Ramos (cell line): ENCODE measurements around the gene CELF2.

Source experiments
- in situ Hi-C: fragments of 300-500 bp; cut with MboI; formaldehyde crosslinking; loops from one replicate; pipeline ENCODE4 v1.14.3; 2022; ENCODE audit warnings: low sequenced_read_pairs; ENCODE audit not compliant: unreplicated experiment

CELF2 gene

DNA sequence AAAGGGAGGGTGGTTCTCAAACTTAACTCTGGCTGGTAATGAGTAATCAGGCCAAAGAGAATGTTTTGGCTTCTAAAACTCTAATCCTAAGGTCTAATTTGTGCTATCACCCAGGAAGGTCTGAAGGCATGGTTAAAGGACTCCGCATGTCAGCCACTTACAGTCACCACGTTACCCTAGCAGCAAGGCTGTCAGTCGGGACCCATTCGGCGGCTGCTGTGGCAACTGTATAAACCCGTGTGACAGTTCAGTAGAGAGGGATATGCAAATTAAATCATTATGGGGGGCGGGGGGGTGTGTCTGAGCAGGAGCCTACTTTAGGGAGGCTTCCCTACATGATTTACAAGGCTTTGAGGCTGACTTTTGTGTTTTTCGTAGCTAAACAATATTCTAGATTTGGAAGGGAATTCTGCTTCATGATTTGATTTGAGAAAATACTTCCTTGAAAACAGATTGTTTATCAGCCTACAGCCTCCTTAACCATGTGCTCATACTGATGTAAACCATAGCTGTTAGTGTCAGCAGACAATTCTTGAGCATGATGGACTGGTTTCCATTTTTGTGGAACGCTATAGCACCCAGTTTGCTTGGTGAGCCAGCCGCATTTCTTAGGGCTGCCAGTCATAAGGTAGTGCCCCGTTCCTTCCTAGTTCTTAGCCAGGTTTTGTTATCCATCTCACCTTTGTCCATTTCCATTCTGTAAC lies 309.4 kb downstream of the CELF2 start:
- in situ Hi-C loops, result no loop called here

DNA sequence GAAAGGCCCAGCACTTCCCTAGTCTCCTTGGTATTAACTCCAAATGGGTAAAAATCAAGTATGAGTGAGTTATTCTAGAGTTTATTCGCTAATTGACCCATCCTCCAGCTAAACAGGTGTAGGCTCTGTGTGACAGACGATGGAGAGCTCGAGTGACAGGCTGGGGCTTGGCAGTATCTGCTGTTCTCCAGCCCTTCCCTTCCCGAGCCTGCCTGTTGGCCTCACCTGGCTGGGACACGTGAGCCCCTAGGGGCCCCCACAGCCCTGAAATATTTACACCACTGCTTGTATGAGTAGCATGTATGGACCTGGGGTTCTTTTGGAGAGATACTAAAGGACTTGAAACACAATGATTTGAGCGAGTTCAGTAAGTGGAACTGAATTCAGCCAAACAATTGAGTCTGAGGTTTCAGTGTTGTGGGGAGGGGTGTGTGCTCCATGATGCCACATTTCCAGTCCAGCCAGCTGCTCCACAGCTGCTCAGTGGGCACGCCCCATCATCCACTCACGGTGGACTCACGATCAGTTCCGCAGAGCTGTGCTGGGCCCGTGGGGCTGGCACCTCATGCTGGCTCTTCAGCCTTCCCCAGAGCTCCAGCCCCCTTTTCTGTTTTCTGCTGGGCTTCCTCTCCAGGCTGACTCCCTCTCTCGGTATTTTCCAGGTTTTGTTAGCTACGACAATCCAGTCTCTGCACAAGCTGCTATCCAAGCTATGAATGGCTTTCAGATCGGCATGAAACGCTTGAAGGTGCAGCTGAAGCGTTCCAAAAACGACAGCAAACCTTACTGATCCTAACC lies 310.8 kb downstream of the CELF2 start:
- in situ Hi-C loops, result no loop called here

DNA sequence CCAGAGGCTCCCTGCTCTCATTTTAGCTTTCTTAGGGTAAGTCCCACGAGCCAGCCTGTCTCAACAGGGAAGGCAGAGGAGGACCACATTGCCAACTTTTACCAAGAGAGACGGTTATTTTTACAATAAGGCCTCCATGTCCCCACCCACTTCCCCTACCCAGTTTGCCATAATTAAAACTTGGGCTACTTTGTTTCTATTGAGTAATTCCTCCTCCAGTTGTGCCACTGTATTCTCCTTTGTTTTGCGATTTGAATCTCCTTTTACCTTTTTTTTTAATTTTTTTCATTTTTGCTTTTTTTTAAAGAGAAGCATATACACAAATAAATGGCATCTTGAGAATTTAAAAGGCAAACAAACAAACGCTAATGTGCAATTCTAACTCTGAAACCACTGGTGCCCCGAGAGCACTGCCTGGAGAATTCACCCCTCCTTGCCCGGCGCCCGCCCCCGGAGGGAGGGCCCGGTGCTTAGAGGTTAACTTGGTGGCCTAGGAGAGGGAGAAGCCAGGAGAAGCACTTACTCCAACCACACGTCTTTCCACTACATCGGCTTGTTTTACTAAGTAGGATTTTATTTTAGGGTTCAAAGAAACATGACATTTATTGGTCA lies 311.5 kb downstream of the CELF2 start:
- in situ Hi-C loops, result no loop called here

DNA sequence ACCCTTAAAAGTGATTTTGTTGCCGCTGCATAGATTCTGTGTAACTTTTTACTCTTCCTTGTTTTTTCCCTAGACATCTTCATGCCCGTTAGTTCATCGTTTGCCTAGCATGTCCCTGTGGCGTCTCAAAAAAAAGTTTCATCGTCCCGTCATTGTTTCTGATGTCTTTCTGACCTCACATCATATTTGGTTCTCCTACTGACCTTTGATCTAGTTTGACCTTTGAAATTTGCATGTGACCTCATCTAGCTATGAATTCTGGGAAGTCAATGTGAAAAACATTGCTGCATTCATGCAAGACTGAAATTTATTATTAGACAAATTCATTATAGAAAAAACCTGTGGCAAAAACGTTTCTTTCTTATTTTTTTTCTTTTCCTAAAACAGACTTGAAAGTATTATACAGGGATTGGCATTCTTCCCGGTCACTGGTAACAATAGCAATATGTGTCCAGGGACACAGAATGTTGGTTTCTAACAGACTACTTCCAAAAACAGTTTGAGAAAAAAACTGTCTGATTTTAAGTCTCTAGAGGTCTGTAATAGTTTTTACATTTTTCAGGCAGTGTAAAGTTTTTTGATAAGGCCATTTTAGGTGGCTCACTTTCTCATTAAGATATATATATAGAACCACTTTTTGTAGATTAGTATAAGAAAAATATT lies 312.8 kb downstream of the CELF2 start:
- in situ Hi-C loops, result no loop called here

DNA sequence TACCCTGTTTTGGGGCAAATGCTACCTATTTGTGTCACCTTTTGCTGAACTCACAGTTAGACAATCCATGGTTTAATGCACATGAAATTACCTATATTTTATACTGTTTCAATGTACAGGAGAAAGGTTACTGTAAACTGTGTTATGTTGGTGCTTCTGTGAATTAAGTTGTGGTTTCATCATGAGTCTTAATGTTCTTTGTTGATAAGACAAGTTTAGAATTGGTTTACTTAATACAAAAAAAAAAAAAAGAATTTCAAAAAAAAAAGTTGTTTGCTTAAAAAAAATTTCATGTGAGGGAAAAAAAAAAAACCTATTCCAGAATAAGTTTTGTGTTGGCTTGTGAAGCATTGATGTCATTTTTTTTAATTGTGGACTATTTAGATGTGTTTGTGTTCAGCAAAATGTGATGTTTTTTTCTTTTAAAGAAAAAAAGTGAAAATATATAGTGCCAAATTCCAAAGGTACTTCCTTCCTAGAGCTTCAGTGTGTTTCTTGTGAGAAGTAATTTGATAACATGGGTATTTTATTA lies 313.4 kb downstream of the CELF2 start:
- in situ Hi-C loops, result no loop called here

DNA sequence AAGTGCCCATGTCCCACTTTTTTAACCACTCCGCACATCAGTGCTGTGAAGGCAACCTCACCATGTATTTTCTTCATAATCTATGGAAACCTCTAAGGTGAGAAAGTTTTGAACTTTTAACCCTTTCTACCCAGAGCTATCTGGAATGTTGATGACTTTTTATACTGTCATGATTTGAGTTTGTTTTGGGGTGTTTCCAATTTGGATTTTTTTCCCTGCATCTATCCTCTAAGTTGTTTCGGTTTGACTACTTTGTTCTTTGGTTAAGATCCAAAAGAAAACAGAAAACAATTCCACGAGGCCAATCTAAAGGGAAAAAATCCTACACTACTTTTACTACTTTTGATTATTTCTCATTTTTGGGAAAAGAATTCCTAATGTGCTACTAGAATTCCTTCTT lies 314.1 kb downstream of the CELF2 start:
- in situ Hi-C loops, result no loop called here

DNA sequence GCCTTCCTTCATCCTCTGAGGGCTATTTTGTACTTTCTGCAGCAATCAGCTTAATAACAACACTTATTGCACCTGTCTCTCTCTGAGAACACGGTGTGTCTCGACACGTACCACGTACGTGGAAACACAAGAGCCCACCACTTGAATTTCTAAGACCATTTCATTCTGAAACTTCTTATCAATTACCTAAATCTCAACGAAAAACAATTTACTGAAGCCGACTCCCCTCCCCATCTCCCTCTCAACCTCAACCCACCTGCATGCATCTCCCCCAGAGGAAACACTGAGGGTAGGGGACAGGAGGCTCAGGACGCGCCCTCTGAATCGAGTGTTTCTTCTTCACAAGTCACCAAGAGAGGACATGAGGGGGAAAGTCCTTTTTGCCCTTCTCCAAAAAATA lies 315.2 kb downstream of the CELF2 start:
- in situ Hi-C loops, result no loop called here

DNA sequence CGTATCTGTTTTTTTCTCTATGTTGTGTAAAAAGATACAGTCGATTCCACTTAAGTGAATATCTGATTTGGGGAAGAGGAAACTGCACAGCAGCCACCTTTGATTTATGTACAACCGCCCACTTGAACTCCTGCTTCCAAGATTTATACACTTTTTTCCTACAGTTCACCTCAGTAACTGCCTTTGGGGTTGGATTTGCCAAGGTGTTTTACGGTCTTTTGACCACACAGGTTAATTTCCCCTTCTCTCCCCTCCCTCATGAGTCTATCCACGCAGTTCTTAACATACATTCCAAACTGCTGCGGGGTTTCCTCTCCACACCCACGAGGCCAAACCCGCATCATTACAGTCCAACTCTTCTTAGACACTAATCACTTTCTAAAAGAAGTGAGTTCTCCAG lies 316.8 kb downstream of the CELF2 start:
- in situ Hi-C loops, result no loop called here

DNA sequence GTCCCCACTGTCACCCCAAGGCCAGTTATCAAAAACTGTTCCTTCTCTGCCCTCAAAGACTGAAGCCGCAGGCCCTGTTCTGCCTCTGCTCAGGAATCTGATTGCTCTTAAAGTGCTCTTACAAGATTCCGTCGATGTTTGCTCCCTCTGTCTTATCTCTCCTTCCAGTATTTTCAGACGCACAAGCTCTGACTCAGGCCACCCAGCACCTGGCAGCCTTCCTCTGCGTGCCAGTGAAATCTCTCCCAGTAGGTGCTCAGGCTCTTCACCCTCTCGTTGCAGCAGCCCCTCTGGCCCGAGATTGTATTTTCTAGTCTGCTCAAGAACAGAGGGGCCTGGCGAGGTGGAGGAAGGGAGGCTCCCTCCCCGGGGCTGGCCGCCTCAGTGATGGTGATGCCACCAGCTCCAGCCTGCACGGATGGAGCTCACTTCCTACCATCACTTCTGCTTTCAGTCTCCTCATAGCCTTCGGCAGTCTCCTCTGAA lies 317.5 kb downstream of the CELF2 start:
- in situ Hi-C loops, result no loop called here

DNA sequence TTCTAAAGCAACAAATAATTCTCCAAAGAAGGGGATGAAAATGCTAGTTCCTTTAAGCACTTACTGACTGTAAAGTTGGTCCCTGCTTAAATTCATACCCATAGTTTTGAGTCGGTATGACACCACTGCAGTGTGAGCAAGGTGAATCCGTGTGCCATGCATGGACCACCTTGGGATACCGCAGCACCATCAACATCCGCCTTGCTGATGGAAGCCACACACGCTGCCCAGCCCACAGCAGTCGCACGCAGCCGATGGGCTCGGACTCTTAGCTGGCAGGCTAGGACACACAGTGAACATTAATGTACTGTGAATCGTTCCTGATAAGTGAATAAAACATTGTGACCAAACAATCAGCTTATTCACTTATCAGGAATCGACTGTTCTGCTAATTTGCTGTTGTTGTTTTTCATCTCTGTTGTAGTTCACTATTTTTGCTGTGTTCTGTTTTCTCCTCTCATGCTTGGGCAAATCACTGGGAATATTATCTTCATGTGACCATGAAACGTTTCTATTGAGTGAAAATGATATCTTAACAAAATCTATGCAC lies 318.3 kb downstream of the CELF2 start:
- in situ Hi-C loops, result no loop called here

DNA sequence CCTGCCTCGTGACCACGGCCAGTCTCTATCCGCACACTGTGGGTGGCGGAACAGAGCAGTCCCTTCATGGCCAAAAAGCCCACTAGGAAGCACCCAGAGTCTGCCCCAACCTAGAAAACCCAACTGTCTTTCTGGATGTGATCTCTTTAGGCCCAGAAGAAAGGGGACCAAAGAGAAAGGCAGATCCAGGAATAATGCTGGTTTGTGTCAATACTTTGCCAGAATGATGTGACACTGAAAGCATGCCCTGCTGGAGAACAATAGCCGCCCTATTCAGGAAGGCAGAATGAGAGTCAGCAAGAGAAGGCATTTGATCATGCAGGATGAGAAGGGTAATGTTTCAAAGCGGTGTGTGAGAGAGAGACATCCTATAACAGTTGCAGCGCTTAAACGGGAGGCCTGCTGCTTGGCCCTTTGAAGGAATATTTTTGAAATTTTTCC lies 319.1 kb downstream of the CELF2 start:
- in situ Hi-C loops, result no loop called here

DNA sequence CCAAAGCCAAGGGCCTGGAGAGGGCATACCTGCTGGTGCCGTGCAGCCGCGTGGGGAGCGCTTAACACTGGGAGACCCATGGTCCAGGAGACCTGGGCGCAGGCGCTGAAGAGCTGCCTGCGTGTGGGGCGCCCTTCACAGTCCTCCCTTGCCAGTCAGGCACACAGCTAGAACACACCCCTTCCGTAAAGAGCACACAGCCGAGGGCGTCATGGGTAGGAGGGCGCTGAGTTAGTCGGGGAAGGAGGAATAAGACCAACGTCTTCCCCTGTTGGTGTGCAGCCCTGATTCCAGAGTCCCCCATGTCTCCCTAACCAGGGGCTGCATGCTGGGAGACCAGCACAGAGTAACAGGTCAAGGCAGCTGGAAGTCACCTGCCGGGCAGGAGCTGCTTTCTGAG lies 319.8 kb downstream of the CELF2 start:
- in situ Hi-C loops, result no loop called here

DNA sequence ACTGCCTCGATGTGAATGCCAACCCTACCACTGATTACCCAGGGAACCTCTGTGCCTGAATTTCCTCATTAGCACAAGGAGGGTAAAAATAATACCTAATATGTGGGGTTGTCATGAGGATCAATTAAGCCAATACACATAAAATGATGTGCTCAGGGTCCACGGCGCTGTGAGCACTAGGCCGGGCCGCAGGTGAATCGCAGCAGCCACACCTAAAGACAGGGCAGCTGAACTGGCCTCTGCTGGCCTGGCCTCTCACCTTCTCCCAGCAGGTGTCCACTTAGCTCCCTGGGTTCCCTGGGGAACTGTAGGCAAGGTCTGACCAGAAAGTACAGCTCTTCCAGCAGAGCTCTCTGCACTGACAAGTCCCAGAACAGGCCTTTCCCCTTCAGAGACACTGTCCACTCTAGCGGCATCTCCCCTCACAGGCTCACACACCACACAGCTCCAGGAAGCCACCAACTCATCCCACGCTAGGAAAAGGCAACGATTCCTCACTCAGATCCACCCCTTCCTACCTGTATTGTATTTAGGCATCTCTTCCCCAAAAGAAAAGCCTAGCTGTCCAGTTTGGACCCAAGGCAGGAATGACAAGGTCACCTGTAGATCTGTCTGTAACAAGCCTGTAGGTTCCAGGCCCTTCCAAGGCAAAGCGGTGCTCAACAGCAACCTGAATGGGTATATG lies 320.6 kb downstream of the CELF2 start:
- in situ Hi-C loops, result no loop called here

DNA sequence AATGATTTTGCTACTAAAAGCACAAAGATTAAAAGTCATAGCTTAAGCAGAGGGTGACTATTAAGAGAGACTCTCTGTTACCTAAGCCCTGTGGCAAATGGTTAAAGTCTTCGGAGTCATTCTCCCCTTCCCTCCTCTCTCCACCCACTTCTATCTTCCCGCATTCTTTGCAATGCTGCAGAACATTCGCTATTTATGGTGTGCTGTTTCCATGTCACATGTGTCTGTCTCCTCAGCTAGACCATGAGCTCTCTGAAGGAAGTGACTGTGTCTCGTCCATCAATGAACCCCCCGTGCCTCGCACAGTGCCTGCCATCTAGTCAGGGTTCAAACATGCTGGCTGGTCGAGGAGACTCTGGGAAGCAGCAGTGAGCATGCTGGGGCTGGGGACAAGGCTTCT lies 321.3 kb downstream of the CELF2 start:
- in situ Hi-C loops, result no loop called here

DNA sequence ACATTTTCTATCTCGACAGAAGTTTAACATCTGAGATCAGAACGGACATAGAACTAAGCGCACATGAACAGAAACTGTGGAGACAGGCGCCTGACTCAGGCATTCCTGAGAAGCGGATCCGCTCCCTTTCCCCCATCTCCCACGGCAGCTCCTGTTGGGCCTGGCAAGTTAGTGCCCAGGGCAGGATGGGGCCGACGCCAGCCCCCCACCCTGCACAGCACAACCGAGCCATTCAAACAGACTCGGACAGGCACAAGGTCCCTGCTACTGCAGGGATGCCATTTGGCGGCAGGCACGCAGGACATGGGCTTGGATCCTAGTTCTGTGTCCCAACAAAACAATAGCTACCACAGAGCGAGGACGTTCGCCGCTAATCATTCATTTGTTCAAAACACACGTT lies 322.0 kb downstream of the CELF2 start:
- in situ Hi-C loops, result no loop called here

DNA sequence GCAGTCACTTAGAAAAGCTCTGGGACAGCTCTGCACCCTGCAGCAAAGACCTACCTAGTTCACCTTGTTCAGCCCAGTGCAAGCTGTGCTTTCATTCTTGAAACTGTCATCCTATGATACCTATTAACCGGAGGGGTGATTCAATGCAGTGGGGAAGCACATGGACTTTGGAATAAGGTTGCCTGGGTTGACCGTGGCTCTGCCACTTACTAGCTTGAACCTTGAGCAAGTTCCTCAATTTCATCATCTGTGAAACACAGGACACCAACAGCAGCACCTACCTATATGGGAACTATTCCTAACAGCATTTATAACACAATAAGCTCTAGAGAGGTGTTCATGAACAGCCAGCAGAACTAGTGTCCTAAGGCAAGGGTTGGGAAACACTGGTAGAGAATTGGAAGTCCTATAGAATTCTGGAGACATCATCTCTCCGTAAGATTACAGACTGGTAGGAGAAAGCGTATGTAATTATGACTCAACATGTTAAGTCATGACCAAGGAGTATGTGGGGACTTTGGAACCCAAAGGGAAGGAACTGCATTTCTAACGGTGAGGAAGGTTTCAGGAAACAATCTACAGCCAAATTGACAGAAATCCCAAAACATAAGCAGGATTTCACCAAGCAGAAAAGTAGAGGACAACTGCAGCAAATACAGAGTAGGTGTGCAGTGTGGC lies 323.8 kb downstream of the CELF2 start:
- in situ Hi-C loops, result no loop called here

DNA sequence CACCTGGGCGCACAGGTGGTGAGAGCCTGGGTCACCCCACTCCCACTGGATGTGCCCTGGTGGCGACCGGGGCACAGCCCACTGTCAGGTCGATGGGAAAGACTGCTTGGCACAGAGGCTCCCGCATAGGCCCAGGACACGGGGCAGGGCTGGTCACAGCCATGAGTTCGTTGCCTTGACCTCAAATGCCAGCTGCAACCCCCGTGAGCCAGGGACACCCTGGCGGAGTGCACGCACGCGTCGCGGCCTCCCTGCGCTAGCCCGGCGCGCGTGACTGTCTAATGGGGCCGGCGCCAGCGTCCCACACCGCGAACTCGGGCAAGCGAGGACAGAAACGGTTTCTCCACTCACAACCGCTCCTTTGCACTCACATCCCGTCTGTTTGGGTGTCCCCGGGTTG lies 326.4 kb downstream of the CELF2 start:
- in situ Hi-C loops, result no loop called here

DNA sequence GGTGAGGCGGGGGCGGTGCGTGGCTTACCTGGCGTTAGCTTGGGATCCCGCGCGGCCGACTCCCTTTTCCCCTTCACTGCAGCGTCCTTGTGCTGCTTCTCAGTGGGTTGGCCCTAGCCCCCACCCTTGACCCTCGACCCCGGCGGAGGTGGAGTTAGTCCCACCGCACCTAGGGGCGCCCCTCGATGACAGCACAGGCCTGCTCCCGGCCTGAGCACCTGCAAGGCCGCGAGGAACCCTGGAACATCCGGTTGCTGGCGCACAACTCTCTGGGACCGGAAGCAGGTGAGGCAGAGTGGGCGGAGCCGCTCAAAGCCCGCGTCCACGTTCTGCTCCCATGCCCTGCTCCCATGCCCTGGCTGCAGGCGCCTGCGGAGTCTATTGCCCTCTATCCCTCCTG lies 326.9 kb downstream of the CELF2 start:
- in situ Hi-C loops, result no loop called here
